DMS79 (cell line): ENCODE results near the gene KRT36.

Experiments used
- DNase-seq: peaks from one replicate; lab custom pipeline; 2025; lab: John Stamatoyannopoulos, UW

KRT36 gene

GRCh38 chr17:41500131-41500911 is 10.6 kb upstream of the KRT36 start:
- DNase-seq, result no peak

GRCh38 chr17:41499714-41500113 is 10.0 kb upstream of the KRT36 start:
- DNase-seq, result no peak

- no peak for DNase-seq
Measured at GRCh38 chr17:41498276-41498675, 8.6 kb upstream of the KRT36 start.

DNA sequence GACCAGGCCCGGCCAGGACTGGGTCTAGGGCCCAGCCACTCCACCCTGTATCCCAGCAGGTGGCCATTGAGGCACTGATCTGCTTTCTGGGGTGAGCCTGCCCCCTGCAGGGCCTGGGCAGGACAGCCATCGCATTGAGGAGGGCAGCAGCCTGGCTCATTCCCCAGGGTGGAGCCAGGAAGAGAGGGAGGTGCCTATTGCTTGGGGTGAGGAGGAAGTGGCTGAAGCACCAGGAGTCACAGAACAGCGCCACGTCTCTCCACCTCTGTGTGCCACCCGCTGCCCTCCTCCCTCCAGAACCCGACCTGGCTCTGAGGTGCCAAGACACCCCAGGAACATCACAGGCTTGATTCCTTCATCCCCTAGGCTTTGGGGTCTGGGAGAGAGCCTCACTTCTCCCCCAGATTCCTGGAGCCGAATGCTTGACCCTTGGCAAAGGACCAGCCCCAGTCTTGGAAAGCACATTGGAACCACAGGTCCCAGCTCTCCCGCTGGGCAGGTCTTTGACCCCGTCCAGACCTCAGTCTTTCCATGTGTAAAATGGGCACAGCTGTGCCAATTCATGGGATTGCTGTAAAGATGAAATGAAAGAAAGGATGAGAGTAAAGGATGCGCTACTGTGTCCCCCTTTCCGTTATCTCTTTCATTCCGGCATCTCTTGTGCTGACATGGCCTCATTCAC is 7.2 kb upstream of the KRT36 start:
- no peak for DNase-seq

GRCh38 chr17:41494524-41494923 is 4.8 kb upstream of the KRT36 start:
- no peak for DNase-seq

DNA sequence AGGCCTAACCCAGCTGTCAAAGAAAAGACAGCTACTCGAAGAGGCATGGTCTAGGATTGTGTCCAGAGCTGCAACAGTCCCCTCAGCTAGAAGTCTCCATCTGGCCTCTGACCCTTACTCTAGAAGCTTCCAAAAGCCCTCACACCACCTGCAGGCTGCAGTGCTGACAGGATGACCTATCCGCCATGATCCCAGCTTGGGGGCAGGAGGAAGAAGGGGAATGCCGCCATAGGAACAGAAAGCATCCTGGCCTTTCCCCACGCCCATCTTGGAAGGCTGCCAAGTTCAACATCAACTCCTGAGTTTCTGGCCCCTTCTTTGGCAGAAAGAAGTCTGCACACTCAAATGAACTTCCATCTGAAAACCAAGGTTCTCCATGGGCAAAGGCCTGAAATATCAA is 3.1 kb upstream of the KRT36 start:
- peak; percentile 44 for DNase-seq

- no peak for DNase-seq
Measured at GRCh38 chr17:41492351-41492750, 2.6 kb upstream of the KRT36 start.

DNA sequence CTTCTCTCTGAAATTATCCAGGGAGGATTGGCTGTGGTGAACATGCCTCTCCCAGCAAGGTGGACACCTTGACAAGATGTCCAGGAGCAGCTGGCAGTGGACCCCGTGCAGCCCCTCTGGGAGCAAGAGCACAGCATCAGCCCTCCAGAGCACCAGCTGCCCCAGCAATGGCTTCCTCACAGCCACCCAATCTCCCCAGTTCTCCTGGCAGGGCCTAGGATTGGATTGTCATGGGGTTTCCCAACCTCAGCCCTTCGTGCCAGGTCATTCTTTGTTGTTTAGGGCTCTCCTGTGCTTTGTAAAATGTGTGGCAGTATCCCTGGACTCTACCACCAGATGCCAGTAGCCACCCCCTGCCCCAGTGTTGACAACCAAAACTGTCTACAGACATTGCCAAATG is 1.8 kb upstream of the KRT36 start:
- DNase-seq, result no peak

GRCh38 chr17:41490000-41490990 is 585 bp upstream of the KRT36 start:
- DNase-seq, result no peak

GRCh38 chr17:41486809-41487530 is 2.7 kb downstream of the KRT36 start:
- DNase-seq, result no peak

- DNase-seq, result no peak
Measured at GRCh38 chr17:41486316-41486715, 3.4 kb downstream of the KRT36 start.

DNA sequence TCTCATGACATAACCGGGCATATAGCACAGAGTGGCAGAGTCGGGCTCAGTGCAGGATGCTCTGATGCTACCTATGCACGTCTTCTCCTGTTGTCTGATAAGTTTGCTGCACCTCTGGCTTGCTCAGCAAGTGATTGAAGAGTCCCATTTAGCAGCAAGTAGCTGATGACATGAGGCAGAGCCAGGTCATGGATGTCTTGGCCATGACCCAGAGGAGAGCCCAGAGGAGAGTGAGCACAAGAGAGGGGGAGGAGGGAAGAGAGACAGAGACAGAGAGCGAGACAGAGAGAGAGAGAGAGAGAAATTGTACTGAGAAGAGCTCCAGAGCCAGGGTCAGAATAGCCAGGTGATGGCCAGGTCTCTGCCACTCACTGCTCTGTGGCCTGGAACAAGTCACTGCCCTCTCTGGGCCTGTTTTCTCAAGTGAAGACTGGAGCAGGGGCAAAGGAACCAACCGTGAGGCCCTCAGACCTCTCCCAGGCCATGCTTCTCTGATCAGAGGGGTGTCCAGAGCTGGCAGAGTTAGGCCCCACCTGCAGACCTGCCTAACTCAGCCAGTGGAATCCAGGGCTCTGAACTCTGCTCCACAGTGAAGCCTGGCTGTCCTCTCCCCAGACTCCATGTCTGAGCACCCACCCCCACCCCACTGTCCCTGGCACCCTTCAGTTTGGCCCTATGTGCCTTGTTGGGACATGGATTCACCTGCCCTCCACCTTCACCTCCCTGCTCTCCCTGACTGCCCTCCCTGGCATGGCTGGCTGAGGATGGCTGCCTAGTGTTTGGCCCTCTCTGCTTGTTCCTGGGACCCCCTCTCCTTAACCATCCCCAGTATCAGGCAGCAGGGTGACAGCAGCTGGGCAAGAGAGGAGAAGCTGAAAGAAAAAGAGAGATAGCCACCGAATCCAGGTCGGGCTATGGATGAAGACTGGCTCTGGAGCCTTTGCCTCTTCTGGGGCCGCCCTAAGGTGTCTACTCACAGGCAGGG is 4.5 kb downstream of the KRT36 start:
- DNase-seq, result no peak

GRCh38 chr17:41483991-41484826 is 5.5 kb downstream of the KRT36 start:
- DNase-seq, result no peak

GRCh38 chr17:41483531-41483930 is 6.2 kb downstream of the KRT36 start:
- DNase-seq, result no peak

DNA sequence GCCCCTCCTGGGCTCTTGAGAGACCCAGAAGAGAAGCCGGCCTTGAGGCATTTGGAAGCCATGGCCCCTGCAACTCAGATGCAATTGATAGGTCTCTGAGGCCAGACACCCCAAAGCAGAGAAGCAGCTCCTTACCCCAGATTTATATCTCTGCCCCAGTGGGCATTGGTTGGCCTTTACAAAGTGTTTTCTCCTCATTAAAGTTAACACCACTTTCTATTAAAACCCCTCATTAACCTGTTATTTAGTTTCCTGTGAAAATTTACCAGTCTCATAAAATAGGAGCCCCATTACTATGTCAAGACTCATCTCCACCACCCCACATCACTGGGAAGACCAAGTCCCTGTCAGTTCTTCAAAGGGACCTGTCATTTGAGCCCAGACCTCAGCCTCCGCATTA is 8.7 kb downstream of the KRT36 start, which contains the start of gene KRT35:
KRT35 (minus strand) TSS at position 116 of the 400 bp plus-strand sequence; CDS start at position 62, 54 bp downstream.
- no peak for DNase-seq

- DNase-seq, result no peak
Measured at GRCh38 chr17:41480581-41480980, 9.1 kb downstream of the KRT36 start.

DNA sequence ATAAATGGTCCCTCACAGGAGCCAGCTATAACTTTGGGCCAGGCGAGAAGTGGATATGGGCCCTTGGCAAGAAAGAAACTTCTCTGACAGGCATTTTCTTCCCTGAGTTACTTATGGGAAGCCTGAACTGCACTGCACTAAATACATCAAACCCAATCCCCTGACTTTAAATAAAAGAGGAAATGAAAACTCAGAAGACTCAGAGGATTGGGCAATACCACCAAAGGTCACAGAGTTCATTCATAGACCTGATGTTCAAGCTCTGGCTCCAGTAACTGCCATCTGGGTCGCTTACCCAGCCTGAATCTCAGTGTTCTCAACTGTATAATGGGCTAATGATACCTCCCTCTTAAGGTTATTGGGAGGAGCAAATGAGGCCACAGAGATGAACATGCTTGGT is 9.6 kb downstream of the KRT36 start:
- no peak for DNase-seq

GRCh38 chr17:41478237-41478636 is 11.5 kb downstream of the KRT36 start:
- no peak for DNase-seq
